Esophagus (tissue), 2 donors: ENCODE data around the gene ADARB1. TPM values are rescaled to one million over a fixed set of nuclear protein-coding genes. Genes with fewer than 3 reads are reported as not detected.

Experiments used
- H3K27ac ChIP-seq, 2 donors: one replicate each; pipeline ENCODE4 v1.5.1; 2013; ENCODE audit warnings: low read depth in 2 of 2, mild to moderate bottlenecking in 2 of 2, inconsistent platforms in 1 of 2, low read length in 1 of 2, moderate library complexity in 1 of 2
- H3K27me3 ChIP-seq, 2 donors: one replicate each; pipeline ENCODE4 v1.6.1; 2013; ENCODE audit warnings: low read length in 2 of 2, control low read depth in 1 of 2, mild to moderate bottlenecking in 1 of 2; ENCODE audit not compliant: insufficient read depth in 2 of 2, control insufficient read depth in 1 of 2
- H3K36me3 ChIP-seq, 2 donors: one replicate each; pipeline ENCODE4 v1.6.1; 2013; ENCODE audit warnings: low read length in 1 of 2; ENCODE audit not compliant: control insufficient read depth in 2 of 2, insufficient read depth in 2 of 2
- H3K4me1 ChIP-seq, 2 donors: one replicate each; pipeline ENCODE4 v1.6.1; 2013; ENCODE audit warnings: low read length in 1 of 2; ENCODE audit not compliant: control insufficient read depth in 2 of 2, insufficient read depth in 2 of 2
- H3K4me3 ChIP-seq, 2 donors: one replicate each; pipeline ENCODE4 v1.5.1; 2013; ENCODE audit warnings: low read length in 2 of 2, mild to moderate bottlenecking in 2 of 2, low read depth in 1 of 2, moderate library complexity in 1 of 2
- H3K9me3 ChIP-seq, 2 donors: one replicate each; pipeline ENCODE4 v1.6.1; 2013; ENCODE audit warnings: mild to moderate bottlenecking in 2 of 2, low read depth in 1 of 2, low read length in 1 of 2, moderate library complexity in 1 of 2; ENCODE audit not compliant: control insufficient read depth in 2 of 2, insufficient read depth in 1 of 2
- WGBS, 2 donors: extraction: QIAGEN DNeasy Blood & Tissue Kit; methylation state at CpG; one replicate each; pipeline ENCODE4 v1.1.7; 2013; 5-methylcytosine and 5-hydroxymethylcytosine counted together
- polyA plus RNA-seq, 2 donors: library from polyadenylated mRNA; stranded (reverse); fragments of 200-250 nt; gene quantifications; one replicate each; pipeline ENCODE4 v1.2.3, GENCODE V29; 2013
- donor health status: healthy with polysubstance abuse.
- donor health status: Bipolar disorder and iron deficiency.

The ADARB1 gene
- polyA plus RNA-seq, 2 donors: 4.7 to 7.9 TPM

GRCh38 chr21:45150638-45151131 is 76.3 kb downstream of the ADARB1 start:
- Histone ChIP-seq H3K4me1 (peaks cover 5 to 9% of the 10 kb centered on the region in 2 donors), H3K27ac (no peak overlapping the region), H3K4me3 (no peak overlapping the region), H3K36me3 (peaks cover 0 to 3% of the 10 kb centered on the region in 2 donors), H3K27me3 (no peaks in the 10 kb centered on the region), H3K9me3 (no peaks in the 10 kb centered on the region)
- 75 to 84% methylated on average over 6 of the region's 6 CpGs for WGBS, 2 donors

DNA sequence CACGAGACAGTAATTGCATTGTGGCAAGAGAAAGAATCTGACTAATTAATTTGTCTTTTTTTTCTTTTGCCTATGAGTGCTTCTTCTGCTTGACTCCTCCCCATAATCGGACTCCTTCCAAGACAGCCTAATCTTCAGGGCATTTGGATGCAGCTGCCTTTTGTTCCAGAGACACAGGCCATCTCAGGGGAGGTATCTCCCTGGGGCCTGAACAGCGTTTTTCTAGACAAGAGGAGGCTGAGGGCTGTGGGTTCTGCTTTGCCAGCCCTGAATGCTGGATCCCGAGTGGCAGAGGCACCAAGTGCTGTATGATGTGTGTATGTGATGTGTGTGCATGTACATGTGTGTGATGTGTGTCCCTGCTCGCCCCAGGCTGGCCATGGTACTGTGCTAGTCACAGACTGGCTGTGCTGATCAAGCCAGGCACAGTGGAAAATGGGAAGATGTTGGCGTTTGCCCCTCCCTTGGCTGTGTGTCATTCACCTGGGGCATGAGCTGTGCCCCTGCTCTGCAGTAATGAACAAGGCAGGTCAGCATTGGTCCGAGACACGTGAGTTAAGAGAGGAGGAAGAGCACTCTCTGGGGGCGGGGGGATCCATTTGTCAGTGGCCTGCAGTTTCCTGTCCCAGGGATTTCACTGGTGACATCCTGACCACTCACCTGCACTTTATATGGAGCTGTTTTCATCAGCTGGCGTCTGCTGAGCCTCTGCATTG is 77.2 kb downstream of the ADARB1 start:
- no peaks in the 10 kb centered on the region for H3K27me3 ChIP-seq

DNA sequence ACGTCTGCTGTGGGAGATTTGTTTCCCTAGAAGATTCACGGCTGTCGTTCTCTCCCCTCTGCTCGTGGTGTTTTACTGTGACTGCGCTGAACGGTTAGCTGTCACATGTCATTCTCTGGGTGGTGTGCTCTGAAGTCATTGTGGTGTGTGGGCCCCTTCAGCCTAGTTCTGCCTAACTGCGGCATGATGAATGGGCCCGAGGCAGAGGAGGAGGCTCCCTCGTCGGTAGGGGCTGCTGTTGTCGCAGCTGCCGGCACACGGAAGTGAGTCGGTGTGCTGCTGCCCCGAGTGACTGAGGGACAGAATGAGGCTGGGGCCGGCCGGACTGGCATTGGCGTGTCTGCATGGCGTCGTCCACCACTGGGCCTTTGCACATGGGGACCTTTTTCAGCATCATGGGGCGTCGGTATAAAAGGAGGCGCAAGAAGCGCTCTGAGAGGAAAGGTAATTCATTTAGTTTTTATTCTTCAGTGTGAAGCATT is 77.9 kb downstream of the ADARB1 start:
- Histone ChIP-seq H3K4me1 (peaks cover 7 to 9% of the 10 kb centered on the region in 2 donors), H3K27me3 (no peaks in the 10 kb centered on the region), H3K9me3 (no peaks in the 10 kb centered on the region), H3K27ac (no peak overlapping the region), H3K4me3 (no peak overlapping the region), H3K36me3 (peaks cover 0 to 3% of the 10 kb centered on the region in 2 donors)
- 65 to 69% methylated on average over 24 of the region's 24 CpGs for WGBS, 2 donors

More for the DNA sequence above, 77.2 kb downstream of the ADARB1 start:
- 53 to 56% methylated on average over 10 of the region's 10 CpGs for WGBS, 2 donors
- Histone ChIP-seq H3K4me1 (peaks cover 5 to 9% of the 10 kb centered on the region in 2 donors), H3K9me3 (no peaks in the 10 kb centered on the region), H3K36me3 (peaks cover 0 to 3% of the 10 kb centered on the region in 2 donors), H3K4me3 (no peak overlapping the region), H3K27ac (no peak overlapping the region)

DNA sequence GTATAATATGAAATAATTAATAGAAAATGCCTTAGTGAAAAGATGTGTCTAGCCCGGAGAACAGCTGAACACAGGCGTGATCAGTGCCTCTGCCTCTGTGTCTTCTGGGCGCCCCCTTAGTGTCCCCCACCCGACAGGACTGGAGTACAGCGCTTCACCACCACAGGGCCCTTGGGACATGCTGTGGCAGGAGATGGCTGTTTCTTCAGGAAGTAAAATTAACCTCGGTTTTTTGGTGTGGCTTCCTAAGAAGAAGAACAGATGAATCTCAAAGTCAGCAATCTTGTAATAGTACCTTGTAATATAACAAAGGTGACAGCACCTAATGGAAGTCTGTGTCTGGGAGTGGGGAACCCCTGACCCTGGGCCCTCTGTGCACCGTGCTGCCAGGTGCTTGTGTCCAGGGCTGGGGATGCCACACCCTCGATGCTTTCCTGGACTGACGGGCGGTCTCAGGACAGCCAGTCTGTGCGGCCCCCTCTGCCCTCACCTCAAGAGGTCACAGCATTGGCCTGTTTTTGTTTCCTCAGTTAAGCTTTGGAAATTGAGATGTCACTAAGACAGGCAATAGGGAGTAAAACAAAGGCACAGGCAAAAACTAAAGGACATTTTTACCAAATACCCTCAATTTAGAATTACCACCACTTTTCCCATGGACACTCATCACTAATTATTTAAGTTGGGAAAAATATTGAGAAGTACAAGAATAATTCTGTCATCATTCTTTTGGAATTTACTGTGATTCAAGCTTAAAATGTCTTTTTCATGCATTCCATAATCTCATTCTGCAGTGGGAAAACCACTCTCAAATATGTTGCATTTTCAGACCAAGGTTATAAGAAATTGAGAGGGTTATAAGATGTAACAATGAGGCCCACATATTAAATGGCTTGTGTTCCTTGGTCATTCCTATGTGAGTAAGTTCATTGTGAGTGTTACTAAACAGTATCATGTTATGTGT is 79.3 kb downstream of the ADARB1 start:
- Histone ChIP-seq H3K36me3 (peaks cover 0 to 3% of the 10 kb centered on the region in 2 donors), H3K4me1 (peaks cover 7 to 9% of the 10 kb centered on the region in 2 donors), H3K4me3 (no peak overlapping the region), H3K27ac (no peak overlapping the region), H3K9me3 (no peaks in the 10 kb centered on the region), H3K27me3 (no peaks in the 10 kb centered on the region)
- WGBS, 2 donors: 67 to 68% methylated on average over 11 of the region's 11 CpGs

DNA sequence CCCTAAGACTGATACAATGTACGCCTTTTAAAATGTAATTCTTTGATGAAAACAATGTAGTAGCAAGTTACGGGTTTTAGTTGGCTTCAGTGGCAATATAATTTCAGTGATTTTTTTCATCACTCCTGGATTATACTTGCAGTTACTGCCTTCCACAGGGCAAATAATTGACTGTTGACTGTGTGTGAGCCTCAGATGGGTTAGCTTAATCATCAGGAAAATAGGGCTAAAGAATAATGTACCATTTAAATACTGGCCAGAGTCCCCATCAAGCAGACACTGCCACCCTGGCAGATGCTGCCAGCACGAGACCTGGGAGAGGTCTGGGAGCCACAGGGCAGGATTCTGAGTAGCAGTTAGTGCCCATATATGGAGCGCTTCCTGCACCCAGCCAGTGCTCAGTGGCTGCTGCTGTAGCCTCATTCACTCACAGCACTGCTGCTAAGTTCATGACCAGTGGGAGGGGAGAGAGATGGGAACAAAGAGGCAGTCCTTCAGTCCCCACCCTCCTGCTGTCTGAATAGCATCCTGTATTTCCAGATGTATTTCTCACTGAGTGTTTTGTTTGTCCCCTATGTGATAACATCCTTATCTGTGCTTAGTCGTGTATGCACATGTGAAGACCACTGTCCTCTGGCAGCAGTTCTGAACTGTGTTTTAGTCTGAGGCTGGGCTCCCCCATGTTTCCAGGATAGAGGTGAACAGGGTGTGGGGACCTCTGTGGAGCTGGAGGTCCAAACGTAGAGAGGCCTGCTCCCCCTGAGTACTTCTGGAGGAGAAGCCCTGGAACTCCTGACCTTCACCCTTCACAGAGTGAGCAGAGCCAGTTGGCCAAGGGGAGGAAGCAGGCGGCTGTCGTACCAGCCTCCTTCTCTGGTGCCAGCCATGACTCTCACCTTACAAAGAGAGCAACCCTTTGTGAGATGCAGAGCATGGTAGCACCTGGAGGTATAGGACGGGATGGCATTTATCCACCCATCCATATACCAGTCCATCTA is 80.4 kb downstream of the ADARB1 start:
- WGBS, 2 donors: 83 to 84% methylated on average over 9 of the region's 9 CpGs
- Histone ChIP-seq H3K27me3 (no peaks in the 10 kb centered on the region), H3K36me3 (peaks cover 0 to 5% of the 10 kb centered on the region in 2 donors), H3K4me3 (no peak overlapping the region), H3K27ac (no peak overlapping the region), H3K9me3 (no peaks in the 10 kb centered on the region), H3K4me1 (peaks cover 7 to 9% of the 10 kb centered on the region in 2 donors)

- Histone ChIP-seq H3K4me3 (no peak overlapping the region), H3K27me3 (no peaks in the 10 kb centered on the region), H3K9me3 (no peaks in the 10 kb centered on the region), H3K36me3 (peaks cover 0 to 5% of the 10 kb centered on the region in 2 donors), H3K4me1 (peaks cover 2 to 5% of the 10 kb centered on the region in 2 donors), H3K27ac (no peak overlapping the region)
Observed at GRCh38 chr21:45155910-45156309, 81.5 kb downstream of the ADARB1 start.

DNA sequence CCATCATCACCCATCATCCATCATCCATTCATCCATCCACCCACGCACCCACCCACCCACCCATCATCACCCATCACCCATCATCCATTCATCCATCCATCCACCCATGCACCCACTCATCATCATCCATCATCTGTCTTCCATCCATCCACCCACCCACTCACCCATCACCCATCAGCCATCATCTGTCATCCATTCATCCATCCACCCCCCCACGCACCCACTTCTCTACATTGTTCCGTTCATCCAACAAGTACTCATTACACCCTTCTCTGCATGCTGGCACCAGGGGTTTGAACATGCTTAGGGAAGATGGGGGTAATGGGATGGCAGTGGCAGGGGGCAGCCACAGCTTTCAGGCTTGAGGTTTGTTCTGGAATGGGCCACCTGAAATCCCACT is 82.1 kb downstream of the ADARB1 start:
- Histone ChIP-seq H3K9me3 (no peaks in the 10 kb centered on the region), H3K4me3 (no peak overlapping the region), H3K27ac (no peak overlapping the region), H3K36me3 (peaks cover 0 to 5% of the 10 kb centered on the region in 2 donors), H3K4me1 (peaks cover 2 to 9% of the 10 kb centered on the region in 2 donors), H3K27me3 (no peaks in the 10 kb centered on the region)
- WGBS, 2 donors: 96 to 99% methylated on average over 3 of the region's 3 CpGs

DNA sequence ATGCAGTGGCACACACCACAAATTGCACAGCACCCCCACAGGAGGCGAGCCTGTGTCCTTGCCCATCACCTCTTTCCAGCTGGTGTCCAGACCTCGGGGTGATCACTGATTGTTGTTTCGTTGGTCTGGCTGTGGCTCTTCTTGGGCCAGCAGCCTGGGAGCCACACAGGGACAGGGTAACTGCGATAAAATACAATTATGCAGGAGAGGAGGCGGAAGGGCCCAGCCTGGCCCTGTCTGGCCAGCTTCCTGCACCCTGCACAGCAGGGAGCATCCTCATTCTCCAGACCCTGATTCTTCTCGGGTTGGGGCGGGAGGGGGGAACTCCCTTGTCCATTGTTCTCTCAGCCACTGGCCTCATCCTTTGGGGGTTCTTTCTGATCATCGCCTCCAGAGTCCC is 83.6 kb downstream of the ADARB1 start:
- Histone ChIP-seq H3K27me3 (no peaks in the 10 kb centered on the region), H3K4me1 (peaks cover 2 to 7% of the 10 kb centered on the region in 2 donors), H3K9me3 (no peaks in the 10 kb centered on the region), H3K36me3 (peaks cover 0 to 2% of the 10 kb centered on the region in 2 donors), H3K27ac (no peak overlapping the region), H3K4me3 (no peak overlapping the region)
- 90 to 92% methylated on average over 8 of the region's 8 CpGs for WGBS, 2 donors
